ENCODE measurements around the gene MYO7B.
A peak's percentile ranks its signal among the peaks of the same experiment; 100 is the strongest.

Gene MYO7B

DNA sequence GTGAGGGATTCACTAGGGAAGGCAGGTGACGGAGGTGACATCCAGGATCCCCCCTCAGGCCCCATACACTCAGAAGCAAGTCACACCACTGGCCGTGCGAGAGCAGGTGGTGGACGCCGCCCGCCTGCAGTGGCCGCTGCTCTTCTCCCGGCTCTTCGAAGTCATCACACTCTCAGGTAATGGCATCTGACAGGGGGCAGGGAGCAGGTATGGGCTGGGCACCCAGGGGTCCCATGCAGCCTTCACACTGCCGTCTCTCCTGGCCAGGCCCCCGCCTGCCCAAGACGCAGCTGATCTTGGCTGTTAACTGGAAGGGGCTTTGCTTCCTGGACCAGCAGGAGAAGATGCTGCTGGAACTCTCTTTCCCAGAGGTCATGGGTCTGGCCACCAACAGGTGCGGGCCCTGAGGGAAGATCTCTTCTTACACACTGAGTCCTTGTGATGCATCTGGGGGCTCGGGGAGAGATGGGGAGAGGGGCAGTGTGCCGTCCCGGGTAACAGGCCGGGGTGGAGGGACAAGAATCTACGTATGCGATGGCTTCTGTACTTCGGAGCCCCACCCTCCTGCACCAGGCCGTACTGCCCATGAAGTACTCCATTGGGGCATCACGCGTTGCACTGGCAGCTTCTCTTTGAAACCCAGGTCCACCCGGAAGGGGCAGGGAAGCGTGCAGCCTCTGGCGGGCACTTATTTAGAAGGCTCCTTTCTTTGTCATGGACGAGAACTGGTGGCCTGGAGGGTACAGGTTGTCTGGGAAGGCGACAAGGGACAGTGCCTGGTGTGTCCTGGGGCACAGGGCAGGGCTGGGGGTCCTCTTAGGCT, 91.6 kb downstream of the MYO7B start:
- DNase-seq (ENCODE audit: low read depth) = no peak

DNA sequence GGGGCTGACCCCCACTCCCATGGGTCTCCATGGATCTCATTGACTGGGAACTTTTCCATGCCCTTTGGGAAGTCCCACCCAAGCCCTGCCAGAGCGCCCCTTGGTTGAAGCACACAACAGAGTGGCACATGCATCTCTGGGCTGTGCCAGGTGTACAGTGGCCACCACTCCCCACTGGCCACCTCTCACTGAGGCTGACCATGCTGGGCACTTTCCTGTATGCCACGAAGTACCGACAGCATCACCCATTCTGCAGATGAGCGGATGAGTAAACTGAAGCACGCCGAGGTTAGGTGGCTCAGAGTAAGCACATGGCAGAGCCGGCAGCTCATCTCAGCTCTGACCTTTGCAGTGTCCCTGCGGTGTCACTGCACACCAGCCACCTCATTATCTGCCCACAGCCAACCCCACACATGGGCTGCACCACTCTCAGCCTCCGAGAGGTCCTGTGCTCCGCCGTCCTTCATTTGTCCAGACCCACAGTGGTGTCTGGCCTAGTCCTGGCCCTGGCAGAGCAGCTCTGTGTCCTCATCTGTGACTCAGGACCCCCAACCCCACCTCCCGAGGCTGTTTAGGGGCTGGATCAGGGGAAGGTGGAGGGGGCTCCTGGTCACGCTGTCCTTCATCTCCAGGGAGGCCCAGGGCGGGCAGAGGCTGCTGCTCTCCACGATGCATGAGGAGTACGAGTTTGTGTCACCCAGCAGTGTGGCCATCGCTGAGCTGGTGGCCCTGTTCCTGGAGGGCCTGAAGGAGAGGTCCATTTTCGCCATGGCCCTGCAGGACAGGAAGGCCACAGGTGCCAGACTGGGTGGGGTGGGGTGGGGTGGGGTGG, 92.5 kb downstream of the MYO7B start:
- no peak for DNase-seq (ENCODE audit: low read depth)

DNA sequence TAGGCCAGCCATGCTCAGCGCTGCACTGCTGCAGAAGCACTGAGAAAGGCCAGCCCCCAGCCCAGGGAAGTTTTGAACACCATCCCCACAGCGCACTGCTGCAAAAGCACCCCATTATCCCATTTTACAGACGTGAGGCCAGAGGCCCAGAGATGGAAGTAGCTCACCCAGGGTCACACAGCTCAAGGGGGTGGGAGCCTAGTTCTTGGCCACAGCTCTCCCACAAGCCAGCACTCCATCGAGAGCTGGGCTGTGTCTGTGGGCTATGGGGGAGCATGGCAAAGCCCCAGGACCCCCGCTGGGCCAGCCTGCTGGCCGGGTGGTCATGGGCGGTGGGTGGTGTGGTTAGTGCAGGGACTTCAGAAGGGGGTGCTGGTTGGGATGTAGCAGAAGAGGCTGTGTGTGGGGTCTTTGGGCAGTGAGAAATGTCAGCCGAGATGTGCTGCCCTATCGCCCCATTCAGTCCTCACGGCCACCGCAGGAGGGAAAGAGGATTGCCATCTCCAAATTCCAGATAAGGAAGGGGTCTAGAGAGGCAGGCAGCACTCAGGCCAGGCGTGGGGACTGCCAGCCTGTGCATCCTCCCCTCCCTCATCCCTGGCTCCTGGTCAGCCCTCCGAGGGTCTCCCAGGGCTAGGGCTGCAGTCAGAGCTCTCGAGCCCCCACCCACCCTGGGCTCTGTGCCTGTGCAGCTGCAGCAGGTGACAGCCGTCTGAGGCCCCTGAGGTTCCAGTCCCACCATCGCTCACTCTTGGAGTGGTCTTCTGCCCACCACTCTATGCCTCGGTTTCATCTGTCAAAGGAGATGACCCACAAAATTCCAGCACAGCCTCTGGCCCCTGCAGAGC, 93.5 kb downstream of the MYO7B start:
- no peak for DNase-seq (ENCODE audit: low read depth)

DNA sequence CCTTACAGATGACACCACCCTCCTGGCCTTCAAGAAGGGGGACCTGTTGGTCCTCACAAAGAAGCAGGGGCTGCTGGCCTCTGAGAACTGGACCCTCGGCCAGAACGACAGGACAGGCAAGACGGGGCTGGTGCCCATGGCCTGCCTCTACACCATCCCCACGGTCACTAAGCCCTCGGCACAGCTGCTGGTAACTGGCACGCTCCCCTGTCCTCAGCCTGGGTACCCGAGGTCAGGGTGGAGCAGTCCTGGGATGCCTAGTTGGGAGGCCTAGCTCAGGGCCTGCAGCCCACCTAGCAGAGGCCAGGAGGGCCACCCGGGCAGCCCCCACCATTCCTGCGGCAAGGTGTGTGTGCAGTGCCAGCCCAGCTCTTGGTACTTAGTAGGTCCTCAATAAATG, 94.2 kb downstream of the MYO7B start:
- DNase-seq (ENCODE audit: low read depth) = no peak

DNA sequence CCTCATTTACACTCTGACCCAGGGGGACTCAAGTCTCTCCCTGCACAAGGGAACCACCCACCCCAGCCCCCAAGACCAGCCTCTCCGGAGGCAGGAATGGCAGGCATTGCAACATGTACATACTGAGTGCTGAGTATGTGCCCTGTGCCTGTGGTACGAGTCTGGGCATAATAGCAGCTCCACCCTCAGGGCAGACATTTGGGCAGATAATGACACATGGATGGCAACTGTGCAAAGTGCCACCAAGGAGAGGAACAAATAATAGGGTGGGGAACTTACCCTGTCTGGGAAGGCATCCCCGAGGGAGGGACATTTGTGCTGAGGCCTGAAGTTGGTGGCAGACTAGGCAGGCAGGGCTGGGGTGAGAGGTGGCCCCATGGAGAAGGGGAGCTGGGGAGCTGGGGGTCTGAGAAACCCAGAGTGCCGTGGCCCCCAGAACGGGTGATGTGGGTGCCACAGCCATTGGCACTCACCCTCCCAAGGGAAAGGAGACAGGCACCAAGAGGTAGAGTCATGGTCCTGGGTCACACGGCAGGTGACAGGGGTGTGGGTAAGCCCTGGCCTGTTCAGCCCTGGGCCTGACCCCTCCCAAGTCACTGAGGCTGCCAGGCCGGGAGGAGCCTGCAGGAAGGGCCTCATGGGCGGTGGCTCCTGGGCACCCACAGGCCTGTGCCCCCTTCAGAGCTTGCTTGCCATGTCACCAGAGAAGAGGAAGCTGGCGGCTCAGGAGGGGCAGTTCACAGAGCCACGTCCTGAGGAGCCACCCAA, 94.8 kb downstream of the MYO7B start:
- no peak for DNase-seq (ENCODE audit: low read depth)

DNA sequence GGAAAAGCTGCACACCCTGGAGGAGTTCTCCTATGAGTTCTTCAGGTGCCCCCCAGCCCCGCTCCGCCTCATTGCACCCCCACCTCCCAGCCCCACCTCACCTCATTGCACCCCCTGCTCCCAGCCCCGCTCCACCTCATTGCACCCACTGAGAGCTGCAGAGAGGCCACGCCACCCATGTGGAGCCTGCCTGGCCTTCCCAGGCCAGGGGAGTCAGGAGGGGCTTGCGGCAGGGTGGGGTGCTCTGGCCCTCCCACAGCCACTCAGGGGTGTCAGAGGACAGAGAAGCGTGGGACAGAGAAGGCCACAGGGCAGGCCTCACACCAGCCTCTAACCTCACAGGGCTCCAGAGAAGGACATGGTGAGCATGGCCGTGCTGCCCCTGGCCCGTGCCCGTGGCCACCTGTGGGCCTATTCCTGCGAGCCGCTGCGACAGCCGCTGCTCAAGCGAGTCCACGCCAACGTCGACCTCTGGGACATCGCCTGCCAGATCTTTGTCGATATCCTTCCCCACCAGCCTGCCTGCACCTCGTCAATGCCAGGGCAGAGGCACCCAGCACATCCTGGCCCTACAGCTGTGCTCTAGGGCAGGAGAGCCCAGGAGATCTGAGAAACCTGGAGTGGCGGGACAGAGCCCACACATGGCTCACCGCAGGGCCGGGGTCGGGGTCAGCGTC, 95.5 kb downstream of the MYO7B start:
- DNase-seq (ENCODE audit: low read depth) = no peak

DNA sequence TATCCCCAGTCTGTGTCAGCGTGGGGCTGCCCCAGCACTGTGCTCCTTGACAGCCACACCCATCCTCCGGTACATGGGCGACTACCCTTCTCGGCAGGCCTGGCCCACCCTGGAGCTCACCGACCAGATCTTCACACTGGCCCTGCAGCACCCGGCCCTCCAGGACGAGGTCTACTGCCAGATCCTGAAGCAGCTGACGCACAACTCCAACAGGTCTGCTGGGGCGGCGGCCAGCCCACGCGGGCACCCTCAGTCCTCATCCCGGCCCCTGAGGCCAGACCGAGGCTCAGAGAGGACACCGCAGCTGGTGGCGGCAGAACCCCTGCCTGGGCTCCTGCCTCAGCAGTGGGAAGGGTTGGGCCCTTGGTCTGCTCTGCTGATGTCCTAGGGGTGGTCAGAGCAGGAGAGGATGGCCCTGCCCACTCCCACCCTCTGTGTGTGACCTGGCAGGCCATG, 96.1 kb downstream of the MYO7B start:
- DNase-seq (ENCODE audit: low read depth) = no peak

DNA sequence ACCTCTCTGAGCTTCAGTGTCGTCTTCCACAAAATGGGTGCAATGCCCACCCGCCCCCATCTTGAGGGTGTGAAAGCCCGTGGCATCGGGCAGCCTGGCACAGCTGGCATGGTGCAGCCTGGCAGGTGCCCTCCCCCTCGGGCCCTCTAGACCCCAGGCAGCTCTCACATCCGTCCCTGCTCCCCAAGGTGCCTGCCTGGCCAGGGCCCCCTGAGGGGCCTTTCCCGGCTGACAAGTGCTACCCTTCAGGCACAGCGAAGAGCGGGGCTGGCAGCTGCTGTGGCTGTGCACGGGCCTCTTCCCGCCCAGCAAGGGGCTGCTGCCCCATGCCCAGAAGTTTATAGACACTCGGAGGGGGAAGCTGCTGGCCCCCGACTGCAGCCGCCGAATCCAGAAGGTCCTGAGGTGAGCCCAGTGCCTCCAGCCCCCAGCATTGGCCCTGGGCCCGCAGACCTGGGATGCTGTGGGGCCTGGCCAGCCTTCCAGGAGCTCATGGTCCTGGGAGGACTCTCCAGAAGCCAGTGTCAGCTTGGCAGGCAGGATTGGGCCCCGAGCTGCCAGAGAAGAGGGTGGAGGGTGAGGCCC, 96.6 kb downstream of the MYO7B start:
- no peak for DNase-seq (ENCODE audit: low read depth)

DNA sequence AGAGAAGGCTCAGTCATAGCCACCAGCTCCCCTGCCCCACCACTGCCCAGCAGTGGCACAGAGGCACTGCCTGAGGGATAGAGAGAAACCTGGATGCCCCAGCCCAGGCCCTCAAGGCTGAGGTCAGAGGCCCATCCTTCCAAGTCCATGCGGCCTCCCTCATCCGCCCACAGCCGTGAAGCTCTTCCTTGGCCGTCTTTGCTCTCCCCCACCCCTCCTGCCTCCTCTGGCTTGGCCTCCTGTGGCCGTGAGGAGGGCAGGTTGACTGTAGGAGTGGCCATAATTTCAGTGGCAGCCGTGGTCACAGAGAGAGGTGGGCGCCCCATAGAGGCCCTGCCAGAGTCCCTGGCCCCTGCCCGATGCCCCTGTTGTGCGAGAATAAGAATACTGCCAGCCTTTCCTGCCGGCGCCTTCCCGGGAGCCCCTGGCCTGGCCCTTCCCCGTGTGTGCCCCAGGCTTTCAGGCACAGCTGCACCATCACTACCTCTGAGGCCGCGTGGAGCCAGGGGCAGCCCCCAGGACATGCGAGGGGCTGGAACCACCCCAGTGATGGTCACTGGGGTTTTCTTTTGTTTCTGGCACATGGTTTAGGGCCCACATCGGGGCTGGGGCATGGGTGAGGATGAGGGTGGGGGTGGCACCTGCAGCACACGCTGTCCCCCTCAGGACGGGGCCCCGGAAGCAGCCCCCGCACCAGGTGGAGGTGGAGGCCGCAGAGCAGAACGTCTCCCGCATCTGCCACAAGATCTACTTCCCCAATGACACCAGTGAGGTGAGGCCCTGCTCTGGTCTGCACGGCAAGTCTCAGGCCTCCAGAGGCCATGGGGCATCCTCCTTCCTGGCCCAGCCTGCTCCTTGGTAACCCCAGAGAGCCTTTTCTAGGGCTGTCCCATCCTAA, 97.4 kb downstream of the MYO7B start:
- no peak for DNase-seq (ENCODE audit: low read depth)

DNA sequence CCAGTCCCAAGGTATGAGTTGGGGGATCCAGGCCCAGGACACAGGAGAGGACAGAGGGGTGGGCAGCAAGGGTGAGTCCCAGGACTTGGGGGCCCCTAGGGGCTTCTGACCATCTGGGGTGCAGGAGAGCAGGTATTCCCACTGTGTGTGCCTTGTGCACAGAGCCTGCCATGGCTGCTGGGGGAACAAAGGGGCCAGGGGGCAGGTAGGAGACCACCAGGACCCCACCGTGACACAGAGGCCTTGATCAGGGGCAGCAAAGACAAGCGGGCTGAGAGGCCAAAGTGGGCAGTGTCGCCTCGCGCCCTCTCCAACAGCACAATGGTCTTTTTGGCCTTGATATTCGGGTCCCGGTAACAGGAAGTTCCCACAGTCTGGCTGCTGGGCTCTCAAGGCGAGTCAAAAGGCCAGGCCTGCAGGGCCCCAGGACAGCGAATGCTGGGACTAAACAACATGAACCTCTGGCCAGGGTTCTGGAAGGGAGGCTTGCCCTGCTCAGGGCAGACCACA, 98.1 kb downstream of the MYO7B start:
- DNase-seq (ENCODE audit: low read depth) = no peak

DNA sequence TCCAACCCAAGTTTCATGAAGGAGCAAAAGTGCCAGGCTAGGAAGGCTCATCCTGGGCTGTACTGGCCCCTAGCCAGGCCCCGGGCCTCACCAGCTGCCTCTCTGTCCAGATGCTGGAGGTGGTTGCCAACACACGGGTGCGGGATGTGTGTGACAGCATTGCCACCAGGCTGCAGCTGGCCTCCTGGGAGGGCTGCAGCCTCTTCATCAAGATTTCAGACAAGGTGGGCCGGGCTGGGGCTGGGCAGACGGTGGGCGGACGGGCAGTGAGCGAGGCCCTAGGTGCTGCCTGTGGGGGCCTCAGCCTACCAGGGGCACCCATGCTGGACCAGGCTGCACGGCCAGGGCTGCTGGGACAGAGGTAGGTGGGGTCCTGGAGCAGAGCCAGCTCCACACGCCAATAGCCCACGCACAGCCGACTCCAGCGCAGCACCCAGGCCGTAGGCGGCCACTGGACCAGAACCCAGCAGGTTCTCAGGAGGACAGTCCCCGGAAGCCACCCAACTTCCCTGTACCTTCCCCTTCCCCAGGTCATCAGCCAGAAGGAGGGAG, 98.7 kb downstream of the MYO7B start:
- DNase-seq (ENCODE audit: low read depth) = no peak

DNA sequence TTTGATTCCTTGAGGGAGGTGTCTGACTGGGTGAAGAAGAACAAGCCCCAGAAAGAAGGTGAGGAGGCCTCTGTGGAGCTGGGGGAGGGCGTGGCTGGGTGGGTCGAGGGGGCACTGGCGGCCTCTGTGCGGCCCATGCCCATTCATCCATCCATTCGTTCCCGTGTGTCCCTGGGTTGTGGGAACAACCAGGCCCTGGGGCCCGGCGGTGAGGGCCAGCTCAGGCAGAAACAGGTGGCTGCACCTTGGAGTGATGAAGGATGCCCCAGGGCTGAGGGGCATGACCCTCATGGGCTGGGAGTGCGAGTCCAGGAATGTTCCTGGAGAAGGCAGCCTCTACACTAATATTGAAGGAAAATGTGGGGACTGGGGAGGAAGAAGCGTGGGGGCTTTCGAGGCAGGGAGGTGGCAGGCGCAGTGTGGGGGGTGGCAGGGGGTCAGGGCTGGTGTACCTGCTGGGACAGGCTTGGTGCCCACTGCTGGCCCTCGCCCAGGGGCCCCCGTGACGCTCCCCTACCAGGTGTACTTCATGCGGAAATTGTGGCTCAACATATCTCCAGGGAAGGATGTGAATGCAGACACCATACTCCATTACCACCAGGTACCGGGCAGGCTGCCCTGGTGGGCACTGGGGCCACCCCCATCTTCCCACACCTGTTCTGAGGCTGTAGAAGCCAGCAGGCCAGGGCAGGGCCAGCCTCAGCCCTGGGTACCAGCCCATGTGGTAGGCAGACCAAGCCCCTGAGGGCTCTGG, 99.3 kb downstream of the MYO7B start:
- no peak for DNase-seq (ENCODE audit: low read depth)

DNA sequence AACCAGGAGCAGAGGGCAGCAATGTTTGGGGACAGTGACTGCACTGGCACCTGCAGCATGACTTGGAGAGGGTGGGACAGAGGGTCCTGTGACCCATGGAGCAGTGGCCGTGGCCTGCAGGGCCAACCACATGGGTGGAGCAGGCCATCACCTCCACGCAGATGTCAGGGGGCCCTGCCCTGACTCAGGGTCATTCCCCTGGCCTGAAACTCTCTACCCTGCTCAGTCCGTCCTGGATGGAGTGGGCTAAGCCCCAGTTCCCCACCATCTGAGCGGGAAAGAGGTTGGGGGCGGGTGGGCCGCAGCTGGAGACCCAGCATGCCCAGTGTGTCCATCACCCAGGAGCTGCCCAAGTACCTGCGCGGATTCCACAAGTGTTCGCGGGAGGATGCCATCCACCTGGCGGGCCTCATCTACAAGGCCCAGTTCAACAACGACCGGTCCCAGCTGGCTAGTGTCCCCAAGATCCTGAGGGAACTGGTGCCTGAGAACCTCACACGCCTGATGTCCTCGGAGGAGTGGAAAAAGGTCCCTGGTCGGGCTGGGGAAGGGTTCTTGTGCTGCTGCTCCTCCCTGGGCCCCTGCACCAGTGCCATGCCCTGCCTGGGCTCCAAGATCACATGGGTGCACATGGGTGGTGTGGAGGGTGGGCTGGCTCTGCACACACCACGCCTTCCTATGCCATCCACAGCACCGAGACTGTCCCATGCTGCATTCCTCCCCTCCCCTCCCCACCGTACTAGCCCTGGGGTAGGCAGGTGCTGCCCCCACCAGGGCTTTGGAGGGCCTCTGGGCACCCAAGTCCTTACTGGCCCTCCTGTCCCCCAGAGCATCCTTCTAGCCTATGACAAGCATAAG, 100.1 kb downstream of the MYO7B start:
- no peak for DNase-seq (ENCODE audit: low read depth)

DNA sequence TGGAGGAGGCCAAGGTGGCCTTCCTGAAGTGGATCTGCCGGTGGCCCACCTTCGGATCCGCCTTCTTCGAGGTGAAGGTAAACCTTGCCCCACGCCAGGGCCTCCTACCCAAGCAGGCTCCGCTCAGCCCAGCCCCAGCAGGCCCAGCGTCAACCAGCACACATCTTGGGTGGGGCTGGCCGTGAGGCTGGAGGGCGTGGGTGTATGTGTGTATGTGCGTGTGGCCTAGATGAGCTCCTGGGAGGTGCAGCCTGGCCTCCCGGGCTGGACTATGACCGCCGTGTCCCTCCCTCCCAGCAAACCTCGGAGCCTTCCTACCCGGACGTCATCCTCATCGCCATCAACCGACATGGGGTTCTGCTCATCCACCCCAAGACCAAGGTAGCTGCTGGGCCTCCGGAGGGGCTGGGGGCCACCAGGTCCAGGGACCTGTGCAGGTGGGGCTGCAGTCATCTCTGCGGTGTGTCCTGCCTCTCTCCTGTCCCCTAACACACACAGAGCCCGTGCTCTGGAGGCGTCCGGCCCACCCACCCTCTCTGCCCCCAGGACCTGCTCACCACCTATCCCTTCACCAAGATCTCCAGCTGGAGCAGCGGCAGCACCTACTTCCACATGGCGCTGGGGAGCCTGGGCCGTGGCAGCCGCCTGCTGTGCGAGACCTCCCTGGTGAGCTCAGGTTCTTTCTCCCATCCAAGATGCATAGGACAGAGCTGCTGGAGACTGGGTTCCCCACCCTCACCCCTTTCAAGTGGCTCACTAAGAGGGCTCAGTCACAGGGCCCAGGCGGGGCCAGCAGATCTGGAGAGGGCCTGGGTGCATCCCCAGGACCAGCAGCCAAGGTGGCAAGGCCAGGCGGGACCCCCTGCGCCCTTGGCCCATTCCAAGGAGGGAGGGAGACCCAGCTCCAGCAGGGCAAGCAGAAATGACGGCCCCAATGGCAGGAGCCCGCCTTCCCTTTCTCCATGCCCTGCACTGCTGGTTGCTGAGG, 101.1 kb downstream of the MYO7B start:
- no peak for DNase-seq (ENCODE audit: low read depth)

DNA sequence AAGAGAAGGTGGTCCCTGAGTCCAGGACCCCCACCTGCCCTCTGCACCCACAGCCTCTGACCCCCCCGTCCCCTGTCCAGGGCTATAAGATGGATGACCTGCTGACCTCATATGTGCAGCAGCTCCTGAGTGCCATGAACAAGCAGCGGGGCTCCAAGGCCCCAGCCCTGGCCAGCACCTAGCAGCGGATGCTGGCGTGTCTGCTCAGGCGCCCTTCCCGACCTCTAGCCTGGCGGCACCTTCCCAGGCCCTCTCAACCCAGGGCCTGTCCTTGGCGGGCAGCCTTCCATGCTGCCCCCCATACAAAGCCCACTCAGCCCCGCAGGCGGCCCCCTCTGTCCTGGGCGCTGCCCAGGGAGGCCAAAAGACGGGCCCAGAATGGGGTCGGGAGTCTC, 101.8 kb downstream of the MYO7B start:
- no peak for DNase-seq (ENCODE audit: low read depth)

DNA sequence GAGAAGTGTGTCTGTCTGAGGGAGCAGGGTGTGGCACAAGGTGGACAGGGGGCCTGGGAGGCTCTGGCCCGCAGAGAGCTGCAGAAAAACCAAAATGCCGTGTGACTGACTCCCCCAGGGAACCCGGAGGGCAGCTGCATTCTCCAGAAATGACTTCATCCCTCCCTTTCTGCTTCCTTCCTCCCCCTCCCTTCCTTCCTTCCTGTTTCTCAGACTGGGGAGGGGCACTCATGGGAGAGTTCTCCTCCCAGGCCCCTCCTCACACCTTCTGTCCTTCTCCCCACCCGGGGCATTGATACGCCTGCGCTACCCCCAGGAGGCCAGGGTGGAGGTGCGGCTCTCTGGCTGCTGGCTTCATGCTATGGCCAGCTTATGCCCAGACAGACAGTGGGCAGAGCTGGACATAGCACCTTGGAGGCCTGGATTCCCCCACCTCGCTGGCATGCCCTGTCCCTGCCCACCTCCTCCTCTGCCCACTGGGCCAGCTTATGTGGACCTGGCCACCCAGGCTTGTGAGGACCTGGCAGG, 102.3 kb downstream of the MYO7B start:
- DNase-seq (ENCODE audit: low read depth) = peak; percentile 97

Data from ELR (cell line).